Superior temporal gyrus (tissue), 1 donor: ENCODE measurements around the gene ENO3.

Experiments
- DNase-seq: peaks from one replicate; pipeline ENCODE4 v3.0.0-alpha.2; 2016; ENCODE audit errors: extremely low spot score

Gene ENO3

DNA sequence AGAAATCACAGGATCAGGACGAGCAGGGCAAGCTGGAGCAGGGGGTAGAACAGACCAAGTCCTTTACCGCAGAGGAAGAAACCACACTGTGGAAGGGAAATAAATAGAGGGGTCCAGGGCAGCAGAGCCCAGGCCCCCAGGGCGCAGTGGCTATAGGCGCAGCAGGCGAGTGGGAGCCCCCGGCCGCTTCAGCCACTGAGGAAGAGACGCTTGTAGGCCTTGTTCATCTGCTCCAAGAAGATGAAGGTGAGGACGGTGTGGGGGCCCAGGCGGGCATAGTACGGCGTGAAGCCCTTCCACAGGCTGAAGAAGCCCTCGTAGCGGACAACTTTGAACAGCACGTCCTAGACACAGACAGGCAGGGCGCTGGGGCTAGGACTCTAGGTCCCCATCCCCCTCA, 13.4 kb upstream of the ENO3 start:
- DNase-seq = no peak

DNA sequence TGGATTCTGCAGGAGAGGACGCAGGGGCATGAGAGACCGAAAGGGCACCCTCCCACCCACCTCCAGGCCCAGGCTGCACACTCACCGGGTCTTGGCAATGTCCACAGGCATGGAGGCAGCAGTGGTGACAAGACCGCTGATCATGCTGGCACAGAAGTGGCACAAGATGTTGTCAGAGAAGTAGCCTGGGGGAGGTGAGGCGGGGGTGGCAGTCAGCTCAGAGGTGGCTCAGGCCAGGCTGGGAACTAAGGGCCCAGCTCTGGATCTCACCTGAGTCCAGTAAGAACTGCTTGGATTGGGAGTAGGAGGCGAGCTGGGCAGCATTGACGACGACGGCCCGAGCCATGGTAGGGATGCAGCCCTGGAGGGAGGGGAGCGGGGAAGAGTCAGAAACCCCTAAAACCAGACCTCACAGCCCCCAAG, 12.8 kb upstream of the ENO3 start:
- no peak for DNase-seq

DNA sequence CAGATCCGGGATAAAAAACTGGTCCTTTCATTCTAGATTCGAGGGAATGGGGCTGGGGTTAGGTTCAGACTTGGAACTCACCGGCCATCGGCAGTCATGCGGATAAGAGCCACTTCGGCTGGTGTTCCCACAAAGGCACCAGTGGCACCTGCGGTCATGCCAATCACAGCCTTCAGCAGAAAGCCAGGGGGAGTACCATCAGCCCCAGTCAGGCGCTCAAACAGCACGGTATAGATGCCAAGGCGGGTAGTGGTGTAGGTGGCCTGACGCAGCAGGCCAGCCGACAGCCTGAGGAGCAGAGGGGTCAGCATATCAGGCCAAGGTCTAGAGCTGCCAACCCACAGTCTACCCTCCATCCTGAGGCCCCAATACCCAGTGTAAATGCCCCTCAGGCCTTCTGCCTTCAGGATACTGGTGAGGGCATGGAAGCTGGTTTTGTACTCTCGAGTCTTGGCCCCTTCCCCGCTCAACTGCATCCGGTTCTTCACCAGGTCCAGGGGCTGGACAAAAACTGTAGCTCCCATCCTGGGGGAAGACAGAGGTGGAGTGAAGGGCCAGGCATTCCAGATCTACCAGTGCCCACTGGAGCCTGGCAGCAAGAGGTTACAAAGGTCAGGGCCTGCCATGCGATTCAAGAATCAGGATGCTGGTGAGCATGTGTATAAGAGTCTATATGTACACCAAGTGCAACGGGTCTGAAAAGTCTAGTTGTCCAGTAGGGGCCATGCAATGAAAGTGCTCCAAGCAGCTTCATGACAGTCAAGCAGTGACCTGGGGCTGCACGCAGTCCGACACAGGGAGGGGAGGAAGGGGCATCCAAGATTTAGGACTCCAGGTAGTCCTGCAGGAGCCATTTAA, 12.0 kb upstream of the ENO3 start:
- DNase-seq = no peak

DNA sequence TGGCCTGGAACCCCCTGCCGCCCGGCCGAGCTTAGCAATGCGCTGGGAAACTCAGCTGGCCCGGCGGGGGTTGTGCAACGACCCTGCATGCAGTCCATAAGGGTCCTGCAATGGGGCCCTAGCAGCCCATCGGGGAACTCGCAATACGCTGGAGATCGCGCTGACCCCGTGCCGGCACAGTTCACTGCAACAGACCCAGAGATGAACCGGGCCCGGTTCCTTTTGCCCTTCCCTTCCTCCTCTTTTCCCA, 11.4 kb upstream of the ENO3 start:
- DNase-seq = peak; percentile 19

DNA sequence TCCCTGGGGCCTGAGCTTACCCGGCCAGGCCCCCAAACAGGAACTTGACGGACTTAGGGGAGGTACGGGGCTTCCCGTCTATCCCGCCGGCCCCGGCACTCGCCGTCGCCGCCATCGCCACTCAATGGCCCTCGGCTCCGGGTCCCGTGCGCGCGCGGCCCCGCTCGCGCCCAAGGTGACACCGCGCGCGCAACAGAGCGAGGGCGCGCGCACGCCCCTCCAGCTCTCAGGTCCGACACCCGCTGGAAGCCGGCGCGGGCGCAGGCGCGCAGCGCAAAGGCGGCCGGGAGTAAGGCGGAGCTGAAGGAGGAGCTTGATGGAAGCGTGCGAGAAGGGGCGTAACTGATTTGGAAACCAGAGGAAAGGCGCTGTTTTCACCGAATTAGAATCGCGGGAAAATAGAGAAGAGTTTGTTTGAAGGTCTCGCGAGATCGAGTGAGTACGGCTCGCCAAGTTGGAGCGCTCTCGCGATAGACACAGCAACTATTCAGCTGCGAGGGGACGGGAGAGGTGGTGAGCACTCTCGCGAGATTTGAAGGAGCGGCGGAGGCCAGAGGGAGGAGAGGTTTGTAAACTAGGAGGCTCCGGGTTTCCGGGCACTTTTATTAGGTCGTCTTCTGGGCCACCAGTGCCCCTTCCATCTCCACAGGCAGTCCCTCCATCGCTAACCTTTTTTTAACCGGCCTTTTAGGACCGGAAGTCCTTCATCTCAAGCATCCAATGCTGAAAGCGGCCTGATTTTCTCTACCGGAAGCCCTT, 10.9 kb upstream of the ENO3 start, which contains the start of the genes RNF167 and SLC25A11:
RNF167 (plus strand) TSS at position 473 of the 759 bp plus-strand sequence. CDS start 642 bp downstream, outside the sequence.
SLC25A11 (minus strand) TSS at position 251 of the 759 bp plus-strand sequence; CDS start at position 115, 136 bp downstream.
- peak; percentile 99 for DNase-seq

DNA sequence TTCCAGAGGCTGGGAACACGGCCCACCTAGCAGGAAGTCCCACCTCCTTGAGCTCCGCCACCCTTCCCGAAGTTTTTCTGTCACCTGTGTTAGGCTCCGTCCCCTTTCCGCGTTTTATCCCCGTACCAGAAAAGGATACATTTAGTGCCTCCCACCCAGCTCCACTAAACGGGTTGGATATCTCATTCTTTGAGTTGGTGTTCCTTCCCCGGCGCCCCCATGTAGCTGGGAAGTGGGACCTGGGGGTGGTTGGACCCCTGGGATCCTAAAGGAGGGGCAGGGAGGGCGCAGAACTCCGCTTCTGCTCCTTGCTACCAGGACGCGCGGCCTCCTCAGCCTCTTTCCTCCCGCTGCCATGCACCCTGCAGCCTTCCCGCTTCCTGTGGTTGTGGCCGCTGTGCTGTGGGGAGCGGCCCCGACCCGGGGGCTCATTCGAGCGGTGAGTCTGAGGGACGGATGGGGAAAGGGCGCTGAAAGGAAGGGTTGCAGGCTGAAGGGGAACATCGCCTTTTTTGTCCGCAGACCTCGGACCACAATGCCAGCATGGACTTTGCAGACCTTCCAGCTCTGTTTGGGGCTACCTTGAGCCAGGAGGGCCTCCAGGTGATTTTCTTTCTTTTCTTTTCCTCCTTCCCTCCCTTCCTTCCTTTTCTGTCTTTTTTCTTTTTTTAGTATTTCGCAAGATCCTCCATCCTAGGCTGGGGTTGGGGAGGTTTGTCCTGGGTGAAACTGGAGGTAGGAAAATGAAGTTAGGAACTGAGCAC, 10.2 kb upstream of the ENO3 start:
- no peak for DNase-seq

DNA sequence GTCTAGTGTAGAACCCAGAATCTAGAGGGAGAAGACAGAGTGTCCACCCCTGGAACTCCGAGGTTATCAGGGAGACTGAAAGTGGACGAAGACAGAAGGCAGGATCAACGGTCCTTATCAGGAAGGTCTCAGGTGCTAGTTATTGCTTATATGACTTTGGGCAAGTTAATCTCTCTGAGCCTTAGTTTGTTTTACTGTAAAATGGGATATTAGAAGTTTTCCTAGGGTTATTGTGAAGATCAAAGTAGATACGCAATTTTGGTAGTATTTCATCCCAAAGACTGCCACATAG, 9.7 kb upstream of the ENO3 start:
- DNase-seq = no peak

DNA sequence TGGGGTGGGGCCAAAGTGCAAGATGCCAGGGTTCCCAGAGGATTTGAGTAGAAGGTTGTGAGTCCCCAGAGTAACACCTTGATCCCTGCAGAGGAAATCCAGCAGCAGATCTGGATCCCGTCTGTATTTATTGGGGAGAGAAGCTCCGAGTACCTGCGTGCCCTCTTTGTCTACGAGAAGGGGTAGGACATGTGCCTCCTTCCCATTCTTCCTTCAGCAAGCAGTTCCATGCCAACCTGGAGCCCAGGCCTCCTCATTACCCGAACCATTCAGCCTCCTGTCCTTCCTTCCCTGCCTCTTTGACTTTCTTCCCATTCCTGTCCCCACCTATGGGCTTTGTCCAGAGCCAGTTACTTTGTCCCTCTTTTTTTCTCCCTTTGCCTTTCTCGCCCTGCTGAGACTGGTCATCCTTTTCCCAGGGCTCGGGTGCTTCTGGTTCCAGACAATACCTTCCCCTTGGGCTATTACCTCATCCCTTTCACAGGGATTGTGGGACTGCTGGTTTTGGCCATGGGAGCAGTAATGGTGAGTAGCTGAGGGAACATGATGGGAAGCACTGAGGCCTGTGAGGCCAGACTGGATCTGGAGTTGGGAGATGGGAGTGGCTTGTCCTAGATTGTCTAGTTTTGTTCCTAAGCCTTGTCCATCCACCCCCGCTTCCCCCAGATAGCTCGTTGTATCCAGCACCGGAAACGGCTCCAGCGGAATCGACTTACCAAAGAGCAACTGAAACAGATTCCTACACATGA, 8.0 kb upstream of the ENO3 start:
- DNase-seq = no peak

DNA sequence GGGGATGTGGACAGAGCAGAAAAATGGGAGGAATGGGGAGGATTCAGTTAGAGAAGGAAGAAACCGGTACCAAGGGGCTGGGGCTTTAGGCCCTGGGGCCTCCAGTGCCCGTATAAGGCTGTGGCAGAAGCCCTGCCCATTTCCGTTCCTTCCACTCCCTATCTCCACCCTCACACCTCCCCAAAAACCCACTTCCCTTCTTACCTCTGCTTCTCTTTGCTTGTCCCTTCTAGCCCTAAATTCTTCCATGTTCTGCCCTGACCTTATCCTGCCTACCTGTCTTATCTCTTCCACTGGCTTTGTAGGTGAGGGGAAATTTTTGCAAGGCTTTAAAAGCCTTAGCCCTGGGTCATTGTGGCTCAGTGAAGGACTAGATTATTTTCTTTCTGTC, 6.8 kb upstream of the ENO3 start:
- no peak for DNase-seq

DNA sequence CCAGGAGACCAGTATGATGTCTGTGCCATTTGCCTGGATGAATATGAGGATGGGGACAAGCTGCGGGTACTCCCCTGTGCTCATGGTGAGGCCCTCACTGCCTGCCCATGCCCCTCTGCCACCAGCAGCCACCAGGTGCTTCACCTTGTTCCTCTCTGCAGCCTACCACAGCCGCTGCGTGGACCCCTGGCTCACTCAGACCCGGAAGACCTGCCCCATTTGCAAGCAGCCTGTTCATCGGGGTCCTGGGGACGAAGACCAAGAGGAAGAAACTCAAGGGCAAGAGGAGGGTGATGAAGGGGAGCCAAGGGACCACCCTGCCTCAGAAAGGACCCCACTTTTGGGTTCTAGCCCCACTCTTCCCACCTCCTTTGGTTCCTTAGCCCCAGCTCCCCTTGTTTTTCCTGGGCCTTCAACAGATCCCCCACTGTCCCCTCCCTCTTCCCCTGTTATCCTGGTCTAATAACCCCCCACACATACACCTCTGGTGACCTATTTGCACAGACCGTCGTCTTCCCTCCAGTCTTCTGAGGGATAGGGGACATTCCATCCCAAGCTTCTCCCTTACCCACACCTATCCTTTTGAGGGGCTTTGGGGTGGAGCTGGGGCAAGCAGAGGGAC, 6.3 kb upstream of the ENO3 start:
- no peak for DNase-seq

DNA sequence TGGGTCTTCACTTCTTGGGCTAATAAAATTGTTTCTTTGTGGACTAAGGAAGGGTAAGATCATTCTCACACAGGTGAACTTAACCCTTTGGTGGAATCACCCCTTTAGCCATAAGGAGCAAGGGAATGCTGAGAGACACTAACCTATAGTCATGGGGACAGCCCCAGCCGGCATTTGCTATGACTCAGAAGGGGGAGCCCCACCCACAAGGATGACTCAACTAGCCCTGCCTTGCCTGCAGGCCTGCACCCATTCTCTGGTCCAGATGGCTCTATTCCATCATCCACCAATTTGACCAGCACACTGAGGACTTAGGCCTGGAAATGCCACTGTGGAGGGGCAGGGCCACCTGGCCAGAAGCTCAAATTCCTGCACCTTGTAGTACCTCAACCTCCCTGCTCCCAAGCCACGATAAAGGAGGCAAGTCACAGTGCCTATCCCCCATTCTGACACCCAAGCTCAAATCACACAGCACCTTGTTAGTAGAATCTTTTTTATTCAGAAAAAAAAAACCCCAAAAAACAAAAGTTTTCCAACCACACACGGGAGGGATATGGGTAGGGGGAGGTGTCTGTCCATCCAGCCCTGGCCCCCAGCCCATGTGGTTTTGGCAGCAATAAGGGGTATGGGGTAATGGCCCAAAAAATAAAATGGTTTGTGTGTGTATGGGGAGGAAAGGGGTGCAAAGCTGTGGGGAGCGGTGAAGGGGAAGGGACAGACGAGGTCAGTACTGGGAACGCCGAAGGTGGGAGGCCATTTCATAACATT, 5.6 kb upstream of the ENO3 start:
- DNase-seq = peak; percentile 48

DNA sequence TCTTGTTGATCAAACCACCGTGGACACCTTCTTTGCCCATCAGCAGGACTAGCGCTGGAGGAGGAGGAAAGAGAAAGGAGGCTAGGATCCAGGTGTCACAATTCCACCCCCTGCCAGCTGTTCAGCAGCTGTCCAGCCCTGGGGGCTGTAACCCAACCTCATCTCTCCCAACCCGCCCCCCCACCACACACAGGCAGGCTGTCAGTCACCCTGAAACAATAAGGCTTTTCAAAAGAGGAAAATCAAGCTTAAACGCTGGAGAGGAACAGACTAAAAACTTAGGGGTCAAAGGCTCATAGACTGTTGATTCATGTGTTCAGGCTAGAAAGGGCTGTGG, 5.0 kb upstream of the ENO3 start:
- DNase-seq = no peak

DNA sequence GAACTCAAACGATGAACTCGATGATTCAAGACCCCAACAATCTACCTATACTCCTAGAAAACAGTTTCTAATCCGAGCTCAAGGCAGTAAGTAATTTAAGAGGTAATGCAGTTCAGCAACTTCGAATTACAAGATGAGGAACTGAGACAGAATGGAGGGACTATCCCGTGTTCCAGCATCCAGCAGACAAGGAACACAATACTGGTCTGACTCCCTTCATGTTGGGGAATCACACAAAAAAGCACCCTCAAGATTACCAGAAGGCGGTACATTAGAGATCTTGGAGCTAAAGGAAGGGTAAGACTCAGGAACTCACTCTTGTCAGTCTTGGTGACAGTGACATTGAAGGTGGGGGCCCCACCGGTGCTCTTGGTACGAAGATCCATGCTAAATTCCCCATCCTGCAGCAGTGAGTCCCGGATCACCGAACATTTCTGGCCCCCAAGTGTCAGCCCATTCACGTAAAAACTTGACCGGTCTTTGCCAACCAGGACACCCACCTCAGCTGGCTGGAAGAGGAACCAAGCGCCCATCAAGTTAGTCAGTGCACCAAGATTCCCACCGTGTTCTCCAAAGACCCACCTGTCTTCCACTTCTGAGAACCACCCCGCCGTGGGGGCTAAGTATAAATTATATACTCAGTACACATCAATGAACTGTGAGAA, 4.5 kb upstream of the ENO3 start:
- no peak for DNase-seq

DNA sequence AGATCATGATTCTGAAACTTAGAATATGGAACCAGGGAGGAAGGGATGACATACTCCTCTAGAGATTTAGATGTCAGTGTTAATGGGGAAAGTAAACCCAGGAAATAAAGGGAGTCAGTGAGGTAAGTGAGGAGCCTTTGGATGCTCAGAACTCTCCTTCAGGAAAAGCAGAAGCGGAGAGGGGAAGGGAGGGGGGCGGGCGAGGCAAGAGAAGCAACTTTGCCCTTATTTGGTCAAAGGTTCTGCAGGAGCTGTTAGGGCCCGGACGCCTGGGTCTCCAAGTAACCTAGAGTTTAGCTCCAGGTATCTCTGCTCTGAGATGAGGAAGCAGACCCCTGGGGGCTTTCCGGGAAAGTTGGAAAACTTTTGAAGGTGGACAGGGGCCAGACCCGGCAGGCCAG, 3.9 kb upstream of the ENO3 start:
- DNase-seq = no peak

DNA sequence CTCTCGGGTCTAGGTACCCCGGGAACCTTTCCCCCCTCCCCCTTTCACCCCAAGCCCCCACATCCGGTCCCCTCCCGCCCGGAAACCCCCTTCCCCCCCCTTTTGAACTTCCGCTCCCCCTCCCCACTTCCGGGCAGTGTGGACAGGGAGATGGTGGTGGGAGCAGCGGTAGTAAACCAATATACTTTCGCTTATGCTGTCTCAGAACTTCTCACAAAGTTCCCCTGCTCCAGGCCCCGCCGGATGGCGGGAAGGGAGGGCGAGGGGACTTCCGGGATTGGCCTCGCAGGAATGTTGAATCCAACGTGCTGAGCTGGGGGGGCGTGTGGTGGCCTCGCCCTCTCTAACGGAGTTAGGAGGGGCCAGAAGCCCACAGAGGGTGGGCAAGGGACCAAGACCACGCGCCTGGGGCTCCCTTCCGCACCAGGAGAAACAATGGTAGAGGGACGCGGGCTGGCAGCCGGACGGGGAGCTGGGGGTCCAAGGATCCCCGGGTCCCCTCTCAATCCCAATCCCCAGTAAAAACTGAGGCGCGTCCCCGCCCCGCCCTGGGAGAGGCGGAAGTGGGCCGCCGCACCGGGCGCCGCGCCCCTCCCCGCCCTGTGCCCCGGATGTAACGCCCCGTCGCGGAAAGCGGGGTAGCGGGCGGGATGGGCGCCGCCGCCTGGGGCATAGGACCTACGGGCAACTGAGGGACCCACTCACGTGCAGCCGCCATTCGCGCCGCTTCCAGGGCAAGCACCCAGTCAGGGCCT, 3.3 kb upstream of the ENO3 start:
- no peak for DNase-seq

DNA sequence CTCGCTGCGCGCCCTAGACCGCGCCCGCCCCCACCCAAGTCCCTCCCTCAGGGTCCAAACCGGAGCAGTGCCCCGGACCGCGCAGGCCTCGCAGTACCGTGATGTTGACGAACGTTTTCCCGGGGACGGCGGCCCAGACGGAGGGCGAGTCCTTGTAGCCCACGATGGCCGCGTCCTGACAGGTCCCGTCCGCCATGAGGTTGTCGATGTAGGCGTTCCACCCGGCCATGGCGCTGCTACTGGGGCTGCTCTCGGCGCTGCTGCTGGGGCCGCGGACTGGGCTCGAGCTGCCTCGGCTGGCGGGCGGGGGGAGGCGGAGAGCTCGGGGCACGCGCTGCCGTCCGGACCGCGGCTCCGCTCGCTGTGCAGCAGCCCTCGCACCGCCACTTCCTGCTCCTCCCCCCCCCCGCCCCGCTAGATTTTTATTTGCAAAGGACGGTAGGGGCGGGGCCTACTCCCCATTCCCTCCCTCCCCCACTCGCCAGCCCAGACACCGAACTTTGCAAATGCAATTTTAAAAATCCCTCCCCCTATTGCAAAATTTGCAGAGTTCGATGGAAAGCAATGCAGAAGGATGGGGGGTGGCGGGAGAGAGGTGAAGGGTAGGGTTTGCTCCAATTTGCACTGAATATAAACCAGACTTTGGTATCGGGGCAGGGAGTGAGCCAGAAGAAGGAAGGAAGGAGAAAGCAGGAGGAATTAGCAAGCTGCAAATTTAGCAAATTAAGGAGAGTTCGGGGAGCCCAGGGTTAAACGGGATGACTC, 2.6 kb upstream of the ENO3 start, which contains the start of gene PFN1:
PFN1 (minus strand) TSS at position 365 of the 765 bp plus-strand sequence; CDS start at position 229, 136 bp downstream.
- DNase-seq = peak; percentile 70

DNA sequence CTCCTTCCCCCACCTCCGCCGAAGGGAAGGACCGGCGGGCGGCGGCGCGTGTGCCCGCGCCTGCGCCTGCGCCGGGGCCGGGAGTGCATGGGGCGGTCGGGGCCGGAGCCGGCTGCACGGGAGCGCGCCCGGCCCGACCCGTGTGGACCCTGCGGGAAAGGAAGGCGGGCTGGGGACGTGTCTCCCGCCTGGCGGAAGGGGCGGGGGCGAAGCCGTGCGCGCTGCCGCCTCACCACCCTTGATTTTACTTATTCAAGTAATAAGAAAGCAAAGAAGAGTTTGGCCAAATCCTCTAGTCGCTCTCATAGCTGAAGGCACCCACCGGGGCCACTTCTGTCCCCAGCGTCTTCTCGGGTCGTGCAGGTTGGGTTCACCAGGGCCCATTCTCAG, 2.0 kb upstream of the ENO3 start:
- DNase-seq = peak; percentile 83

DNA sequence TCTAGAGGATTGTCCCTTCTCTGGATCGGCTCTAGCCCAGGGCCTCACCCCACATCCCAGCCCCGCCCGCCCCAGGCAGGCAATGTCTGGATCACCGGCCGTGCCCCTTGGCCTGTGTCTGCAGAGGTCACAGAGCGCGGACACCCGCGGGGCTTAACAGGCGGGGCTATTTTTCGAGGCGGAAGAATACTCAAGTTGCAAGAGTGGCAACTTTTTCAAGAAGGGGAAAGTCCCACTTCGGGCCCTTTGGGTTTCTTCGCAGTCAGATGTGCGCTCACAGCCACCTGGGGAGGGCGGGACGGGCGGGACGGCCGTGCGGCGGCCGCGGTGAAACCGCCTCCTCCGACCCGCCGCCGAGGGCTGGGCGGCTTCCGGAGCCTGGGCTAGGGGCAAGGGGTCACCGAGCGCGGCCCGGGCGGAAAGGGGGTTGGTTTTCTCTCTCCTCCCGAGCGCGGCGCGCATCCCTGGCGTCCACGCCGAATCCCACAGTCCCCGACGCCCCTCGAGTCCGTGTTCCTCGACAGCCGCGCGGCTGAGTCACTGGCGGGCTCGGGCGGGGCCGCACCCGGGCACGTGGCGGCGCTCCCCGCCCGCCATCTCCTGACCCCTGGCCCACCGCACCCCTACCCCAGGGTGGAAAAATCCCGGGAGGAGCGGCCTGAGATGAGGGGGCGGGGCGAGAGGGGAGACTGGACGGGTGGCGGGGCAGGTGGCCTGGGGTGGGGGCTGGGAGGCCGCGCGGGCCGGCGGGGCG, 1.4 kb upstream of the ENO3 start:
- no peak for DNase-seq
